SK-N-SH (cell line): Measurements from ENCODE around the gene CNTLN. TPM values are rescaled to one million over a fixed set of nuclear protein-coding genes. Genes with fewer than 3 reads are reported as not detected.

Experiments
- CTCF ChIA-PET: fragments of 300-600, 350-600 bp; formaldehyde crosslinking; extraction: SDS; loops from one replicate; lab custom pipeline; 2021; lab: Yijun Ruan, JAX
- POLR2A ChIA-PET: fragments of 350-600 bp; sonication (Branson Sonifier 250); formaldehyde crosslinking; extraction: SDS; loops from one replicate; lab custom pipeline; 2020; ENCODE audit warnings: antibody characterized with exemption, inconsistent platforms; lab: Yijun Ruan, JAX
- DNase-seq: peaks from one replicate; pipeline ENCODE4 v3.0.0; 2012
- H2AFZ ChIP-seq: fragments of 200-600 bp; sonication (generic); 2 replicates; pipeline ENCODE4 v1.8.1; 2016; ENCODE audit warnings: antibody characterized with exemption, mild to moderate bottlenecking, low read depth
- H3F3A ChIP-seq: fragments of 200-600 bp; sonication (generic); replicated peaks from 2 replicates; pipeline ENCODE3; 2016; ENCODE audit warnings: antibody characterized with exemption, mild to moderate bottlenecking; ENCODE audit not compliant: insufficient read depth
- H3K27ac ChIP-seq, 2 experiments: fragments of 200-500 bp in 1 of 2; fragments of 200-600 bp in 1 of 2; sonication (Bioruptor generic) in 1 of 2; sonication (generic), shearing (Covaris generic) in 1 of 2; 2 replicates each; pipeline versions ENCODE4 v1.5.1 to v1.6.1; 2014 to 2016; ENCODE audit warnings: low read depth in 2 of 2, inconsistent platforms in 1 of 2, low read length in 1 of 2, mild to moderate bottlenecking in 1 of 2, mixed read lengths in 1 of 2
- H3K27me3 ChIP-seq: fragments of 200-600 bp; sonication (generic), shearing (Covaris generic); 2 replicates; pipeline ENCODE4 v1.6.1; 2016; ENCODE audit warnings: mixed run types; ENCODE audit not compliant: insufficient read depth
- H3K36me3 ChIP-seq, 2 experiments: fragments of 200-500 bp in 1 of 2; fragments of 200-600 bp in 1 of 2; sonication (Bioruptor generic) in 1 of 2; sonication (generic) in 1 of 2; replicated peaks in 1 of 2; 2 replicates each; pipeline versions ENCODE3 to v1.5.1; 2014 to 2016; ENCODE audit warnings: low read length in 1 of 2, mild to moderate bottlenecking in 1 of 2; ENCODE audit not compliant: insufficient read depth in 2 of 2, control insufficient read depth in 1 of 2
- H3K4me1 ChIP-seq, 2 experiments: fragments of 200-500 bp in 1 of 2; fragments of 200-600 bp in 1 of 2; sonication (Bioruptor generic) in 1 of 2; sonication (generic), shearing (Covaris generic) in 1 of 2; 2 replicates each; pipeline versions ENCODE4 v1.5.1 to v1.6.1; 2014 to 2016; ENCODE audit warnings: low read depth in 1 of 2, low read length in 1 of 2, mixed run types in 1 of 2; ENCODE audit not compliant: insufficient read depth in 2 of 2, control insufficient read depth in 1 of 2
- H3K4me2 ChIP-seq: fragments of 200-600 bp; sonication (generic), shearing (Covaris generic); 2 replicates; pipeline ENCODE4 v1.6.1; 2017; ENCODE audit warnings: mixed run types
- H3K4me3 ChIP-seq, 2 experiments: fragments of 200-500 bp in 1 of 2; fragments of 200-600 bp in 1 of 2; sonication (Bioruptor generic) in 1 of 2; sonication (generic), shearing (Covaris generic) in 1 of 2; 2 replicates each; pipeline versions ENCODE4 v1.5.1 to v1.8.1; 2014 to 2016; ENCODE audit warnings: low read depth in 2 of 2, inconsistent platforms in 1 of 2, low read length in 1 of 2, mild to moderate bottlenecking in 1 of 2, mixed read lengths in 1 of 2, moderate library complexity in 1 of 2
- H3K79me2 ChIP-seq: fragments of 200-600 bp; sonication (generic); 2 replicates; pipeline ENCODE4 v1.8.1; 2017; ENCODE audit warnings: mild to moderate bottlenecking; ENCODE audit not compliant: insufficient read depth
- H3K9ac ChIP-seq: fragments of 200-600 bp; sonication (generic); 2 replicates; pipeline ENCODE4 v1.6.1; 2017; ENCODE audit warnings: mixed run types
- H3K9me2 ChIP-seq: fragments of 200-600 bp; sonication (generic); 2 replicates; pipeline ENCODE4 v1.6.1; 2017; ENCODE audit warnings: mixed run types
- H3K9me3 ChIP-seq: fragments of 200-600 bp; sonication (generic); 2 replicates; pipeline ENCODE4 v1.6.1; 2017; ENCODE audit warnings: mixed run types, mild to moderate bottlenecking, moderate library complexity
- H4K20me1 ChIP-seq: fragments of 200-600 bp; sonication (generic); 2 replicates; pipeline ENCODE4 v1.6.1; 2017; ENCODE audit warnings: mild to moderate bottlenecking, mixed run types; ENCODE audit not compliant: insufficient read depth
- ELF1 ChIP-seq: IDR thresholded peaks from 2 replicates; pipeline ENCODE4 v1.4.0; 2012
- EP300 ChIP-seq, 2 experiments: IDR thresholded peaks; 2 replicates each; pipeline versions ENCODE4 v1.4.0 to v1.6.1; 2012; ENCODE audit warnings: borderline replicate concordance in 1 of 2, low read depth in 1 of 2, low read length in 1 of 2
- FOXM1 ChIP-seq: IDR thresholded peaks from 2 replicates; pipeline ENCODE4 v1.4.0; 2012; ENCODE audit warnings: low read depth, mild to moderate bottlenecking
- GABPA ChIP-seq: IDR thresholded peaks from 2 replicates; pipeline ENCODE4 v1.4.0; 2012; ENCODE audit warnings: low read depth, mild to moderate bottlenecking
- JUND ChIP-seq: IDR thresholded peaks from 2 replicates; pipeline ENCODE4 v1.4.0; 2012
- MXI1 ChIP-seq: IDR thresholded peaks from 2 replicates; pipeline ENCODE4 v1.6.1; 2012; ENCODE audit warnings: mild to moderate bottlenecking, low read depth, low read length, improper control_type of control experiment
- NFIC ChIP-seq: IDR thresholded peaks from 2 replicates; pipeline ENCODE4 v1.4.0; 2012; ENCODE audit warnings: borderline replicate concordance
- RAD21 ChIP-seq: IDR thresholded peaks from 2 replicates; pipeline ENCODE4 v1.6.1; 2012; ENCODE audit warnings: mild to moderate bottlenecking, low read length
- RCOR1 ChIP-seq: fragments of 150-350 bp; IDR thresholded peaks from 2 replicates; pipeline ENCODE4 v1.6.1; 2017; ENCODE audit warnings: antibody characterized with exemption, low read length
- RFX5 ChIP-seq: IDR thresholded peaks from 2 replicates; pipeline ENCODE4 v1.6.1; 2012; ENCODE audit warnings: mild to moderate bottlenecking, improper control_type of control experiment, low read length
- SMC3 ChIP-seq: IDR thresholded peaks from 2 replicates; pipeline ENCODE4 v1.6.1; 2012; ENCODE audit warnings: low read depth, low read length, improper control_type of control experiment
- TAF1 ChIP-seq: IDR thresholded peaks from 2 replicates; pipeline ENCODE4 v1.6.1; 2012; ENCODE audit warnings: low read depth, mild to moderate bottlenecking, low read length, moderate library complexity, borderline replicate concordance
- TEAD4 ChIP-seq: IDR thresholded peaks from 2 replicates; pipeline ENCODE4 v1.4.0; 2012; ENCODE audit warnings: mild to moderate bottlenecking, borderline replicate concordance; ENCODE audit not compliant: insufficient read depth
- YY1 ChIP-seq: IDR thresholded peaks from 2 replicates; pipeline ENCODE4 v1.4.0; 2012; ENCODE audit warnings: low read depth, mild to moderate bottlenecking
- WGBS: methylation state at CpG from one replicate; pipeline ENCODE4 v1.1.6; 2017; ENCODE audit warnings: low lambda C conversion rate; 5-methylcytosine and 5-hydroxymethylcytosine counted together
- polyA plus RNA-seq, 3 experiments: library from polyadenylated mRNA; depleted of rRNA; stranded (reverse); fragments of >200 nt; gene quantifications; 2 replicates each; pipeline ENCODE4 v1.2.3, GENCODE V29; 2012
- TF ChIP-seq, protein P1 (sequence below): IDR thresholded peaks from 2 replicates; pipeline ENCODE4 v1.4.0; 2012; ENCODE audit warnings: low read depth, borderline replicate concordance
- TF ChIP-seq, protein P2 (sequence below): fragments of 150-350 bp; IDR thresholded peaks from 2 replicates; pipeline ENCODE4 v1.6.1; 2016; ENCODE audit warnings: mild to moderate bottlenecking, low read depth, low read length
- TF ChIP-seq, protein P3 (sequence below): IDR thresholded peaks from 2 replicates; pipeline ENCODE4 v1.6.1; 2012; ENCODE audit warnings: mild to moderate bottlenecking, low read depth, low read length, moderate library complexity
- TF ChIP-seq, protein P4 (sequence below): IDR thresholded peaks from 2 replicates; pipeline ENCODE4 v1.4.0; 2012; ENCODE audit warnings: low read depth
- TF ChIP-seq, protein P5 (sequence below): fragments of 200-600 bp; sonication (generic); IDR thresholded peaks from 2 replicates; pipeline ENCODE4 v1.6.1; 2017; ENCODE audit warnings: antibody characterized with exemption, mild to moderate bottlenecking, moderate library complexity

CNTLN gene
- polyA plus RNA-seq, 1 of the 3 experiments (the other 2 are of a cell fraction): 2.5 TPM

DNA sequence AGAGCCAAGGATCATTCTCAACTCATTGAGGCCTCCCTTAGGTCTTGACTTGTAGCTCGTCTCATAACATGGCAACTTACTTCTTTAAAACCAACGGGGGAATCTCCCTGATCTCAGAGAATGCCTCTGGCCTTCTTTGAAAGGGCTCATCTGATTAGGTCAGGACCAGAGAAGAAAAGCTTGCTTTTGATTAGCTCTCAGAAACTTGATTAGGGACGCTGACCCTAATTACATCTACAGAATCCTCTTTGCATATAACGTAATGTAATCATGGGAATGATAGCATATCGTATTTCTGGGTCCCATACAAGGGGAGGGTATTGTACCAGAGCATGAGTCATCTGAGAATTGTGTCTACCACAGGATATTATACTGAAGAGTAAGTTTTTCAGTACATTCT, 318.9 kb downstream of the CNTLN start:
- Histone ChIP-seq H3K4me2 (no peak overlapping the region), H3K4me3 (no peak overlapping the region), H3K4me1 (no peaks in the 10 kb centered on the region), H3K79me2 (no peaks in the 10 kb centered on the region), H4K20me1 (no peaks in the 10 kb centered on the region), H3K27ac (no peak overlapping the region), H3F3A (no peaks in the 10 kb centered on the region), H3K36me3 (peaks cover 6 to 8% of the 10 kb centered on the region in 2 experiments), H2AFZ (no peak overlapping the region), H3K9me2 (no peaks in the 10 kb centered on the region), H3K27me3 (no peaks in the 10 kb centered on the region), H3K9ac (no peak overlapping the region), H3K9me3 (no peaks in the 10 kb centered on the region)
- POLR2A ChIA-PET: no interaction called here
- TF ChIP-seq YY1: no peak
- TF ChIP-seq MXI1: no peak
- TF ChIP-seq, protein P1, sequence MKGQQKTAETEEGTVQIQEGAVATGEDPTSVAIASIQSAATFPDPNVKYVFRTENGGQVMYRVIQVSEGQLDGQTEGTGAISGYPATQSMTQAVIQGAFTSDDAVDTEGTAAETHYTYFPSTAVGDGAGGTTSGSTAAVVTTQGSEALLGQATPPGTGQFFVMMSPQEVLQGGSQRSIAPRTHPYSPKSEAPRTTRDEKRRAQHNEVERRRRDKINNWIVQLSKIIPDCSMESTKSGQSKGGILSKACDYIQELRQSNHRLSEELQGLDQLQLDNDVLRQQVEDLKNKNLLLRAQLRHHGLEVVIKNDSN: no peak
- TF ChIP-seq, protein P2, sequence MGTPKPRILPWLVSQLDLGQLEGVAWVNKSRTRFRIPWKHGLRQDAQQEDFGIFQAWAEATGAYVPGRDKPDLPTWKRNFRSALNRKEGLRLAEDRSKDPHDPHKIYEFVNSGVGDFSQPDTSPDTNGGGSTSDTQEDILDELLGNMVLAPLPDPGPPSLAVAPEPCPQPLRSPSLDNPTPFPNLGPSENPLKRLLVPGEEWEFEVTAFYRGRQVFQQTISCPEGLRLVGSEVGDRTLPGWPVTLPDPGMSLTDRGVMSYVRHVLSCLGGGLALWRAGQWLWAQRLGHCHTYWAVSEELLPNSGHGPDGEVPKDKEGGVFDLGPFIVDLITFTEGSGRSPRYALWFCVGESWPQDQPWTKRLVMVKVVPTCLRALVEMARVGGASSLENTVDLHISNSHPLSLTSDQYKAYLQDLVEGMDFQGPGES: no peak
- no peak for TF ChIP-seq TAF1
- TF ChIP-seq NFIC: no peak
- TF ChIP-seq GABPA: no peak
- CTCF ChIA-PET: no interaction called here
- DNase-seq: no peak
- WGBS: 63% methylated on average over 5 of the region's 5 CpGs

DNA sequence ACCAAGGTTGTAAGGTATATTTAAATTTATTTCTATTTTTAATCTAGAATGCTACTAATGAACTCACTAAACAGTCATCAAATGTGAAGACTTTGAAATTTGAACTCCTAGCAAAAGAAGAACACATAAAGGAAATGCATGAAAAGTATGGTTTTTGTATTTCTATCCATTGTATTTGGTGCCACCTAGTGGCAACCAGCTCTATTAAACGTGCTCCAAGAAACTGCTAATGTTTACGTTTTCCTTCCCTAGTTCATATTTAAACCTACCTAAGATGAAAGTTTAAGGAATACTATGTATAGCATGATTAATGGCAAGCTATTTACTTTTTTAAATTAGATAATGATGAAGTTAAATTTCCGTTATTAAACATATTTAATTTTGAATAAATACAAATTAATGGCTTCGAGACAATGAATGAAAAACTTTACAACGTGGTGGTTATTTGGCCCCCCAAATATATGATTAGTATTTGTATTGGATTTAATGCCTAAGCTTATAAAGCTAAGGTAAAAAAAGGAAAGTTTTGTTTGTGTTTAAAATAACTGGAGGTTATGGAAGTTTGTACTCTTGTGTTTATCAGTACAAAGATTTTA, 328.1 kb downstream of the CNTLN start:
- no peaks in the 10 kb centered on the region; a peak in 1 of 4 replicates for H3K4me1 ChIP-seq
- no peaks in the 10 kb centered on the region for H3K27me3 ChIP-seq
- peaks cover 15 to 16% of the 10 kb centered on the region in 2 experiments for H3K36me3 ChIP-seq
- peak; percentile 24 for DNase-seq
- ChIA-PET POLR2A (no interaction called here), CTCF (interaction anchor here (0.6 to 2.7 kb wide), 23 partner anchors 10 to 1590 kb away, joined by 3 to 23 read pairs (median 3); no protein-coding TSS in a partner anchor)
- H3K4me3 ChIP-seq: no peak overlapping the region; a peak in 1 of 4 replicates
- WGBS: 43% methylated on average over 5 of the region's 5 CpGs
- no peak overlapping the region for H3K27ac ChIP-seq
- H3K9ac ChIP-seq: no peak overlapping the region
- no peaks in the 10 kb centered on the region for H4K20me1 ChIP-seq
- H3K4me2 ChIP-seq: no peak overlapping the region
- H3K79me2 ChIP-seq: no peaks in the 10 kb centered on the region
- no peaks in the 10 kb centered on the region for H3K9me2 ChIP-seq
- H2AFZ ChIP-seq: no peak overlapping the region
- H3F3A ChIP-seq: no peaks in the 10 kb centered on the region
- H3K9me3 ChIP-seq: no peaks in the 10 kb centered on the region
- TF ChIP-seq, protein P3, sequence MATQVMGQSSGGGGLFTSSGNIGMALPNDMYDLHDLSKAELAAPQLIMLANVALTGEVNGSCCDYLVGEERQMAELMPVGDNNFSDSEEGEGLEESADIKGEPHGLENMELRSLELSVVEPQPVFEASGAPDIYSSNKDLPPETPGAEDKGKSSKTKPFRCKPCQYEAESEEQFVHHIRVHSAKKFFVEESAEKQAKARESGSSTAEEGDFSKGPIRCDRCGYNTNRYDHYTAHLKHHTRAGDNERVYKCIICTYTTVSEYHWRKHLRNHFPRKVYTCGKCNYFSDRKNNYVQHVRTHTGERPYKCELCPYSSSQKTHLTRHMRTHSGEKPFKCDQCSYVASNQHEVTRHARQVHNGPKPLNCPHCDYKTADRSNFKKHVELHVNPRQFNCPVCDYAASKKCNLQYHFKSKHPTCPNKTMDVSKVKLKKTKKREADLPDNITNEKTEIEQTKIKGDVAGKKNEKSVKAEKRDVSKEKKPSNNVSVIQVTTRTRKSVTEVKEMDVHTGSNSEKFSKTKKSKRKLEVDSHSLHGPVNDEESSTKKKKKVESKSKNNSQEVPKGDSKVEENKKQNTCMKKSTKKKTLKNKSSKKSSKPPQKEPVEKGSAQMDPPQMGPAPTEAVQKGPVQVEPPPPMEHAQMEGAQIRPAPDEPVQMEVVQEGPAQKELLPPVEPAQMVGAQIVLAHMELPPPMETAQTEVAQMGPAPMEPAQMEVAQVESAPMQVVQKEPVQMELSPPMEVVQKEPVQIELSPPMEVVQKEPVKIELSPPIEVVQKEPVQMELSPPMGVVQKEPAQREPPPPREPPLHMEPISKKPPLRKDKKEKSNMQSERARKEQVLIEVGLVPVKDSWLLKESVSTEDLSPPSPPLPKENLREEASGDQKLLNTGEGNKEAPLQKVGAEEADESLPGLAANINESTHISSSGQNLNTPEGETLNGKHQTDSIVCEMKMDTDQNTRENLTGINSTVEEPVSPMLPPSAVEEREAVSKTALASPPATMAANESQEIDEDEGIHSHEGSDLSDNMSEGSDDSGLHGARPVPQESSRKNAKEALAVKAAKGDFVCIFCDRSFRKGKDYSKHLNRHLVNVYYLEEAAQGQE: no peak
- TF ChIP-seq, protein P1: no peak
- TF ChIP-seq, protein P4, sequence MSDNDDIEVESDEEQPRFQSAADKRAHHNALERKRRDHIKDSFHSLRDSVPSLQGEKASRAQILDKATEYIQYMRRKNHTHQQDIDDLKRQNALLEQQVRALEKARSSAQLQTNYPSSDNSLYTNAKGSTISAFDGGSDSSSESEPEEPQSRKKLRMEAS: no peak
- TF ChIP-seq EP300 (IDR thresholded peaks at IDR 0.05; ENCODE audit: borderline replicate concordance in 1 of 2, low read depth in 1 of 2, low read length in 1 of 2) (no peak), FOXM1 (no peak), YY1 (no peak), SMC3 (peak; percentile 80), RCOR1 (no peak), GABPA (no peak), JUND (no peak), RAD21 (peak; percentile 93), ELF1 (no peak), TEAD4 (no peak), RFX5 (no peak)
- TF ChIP-seq, protein P5, sequence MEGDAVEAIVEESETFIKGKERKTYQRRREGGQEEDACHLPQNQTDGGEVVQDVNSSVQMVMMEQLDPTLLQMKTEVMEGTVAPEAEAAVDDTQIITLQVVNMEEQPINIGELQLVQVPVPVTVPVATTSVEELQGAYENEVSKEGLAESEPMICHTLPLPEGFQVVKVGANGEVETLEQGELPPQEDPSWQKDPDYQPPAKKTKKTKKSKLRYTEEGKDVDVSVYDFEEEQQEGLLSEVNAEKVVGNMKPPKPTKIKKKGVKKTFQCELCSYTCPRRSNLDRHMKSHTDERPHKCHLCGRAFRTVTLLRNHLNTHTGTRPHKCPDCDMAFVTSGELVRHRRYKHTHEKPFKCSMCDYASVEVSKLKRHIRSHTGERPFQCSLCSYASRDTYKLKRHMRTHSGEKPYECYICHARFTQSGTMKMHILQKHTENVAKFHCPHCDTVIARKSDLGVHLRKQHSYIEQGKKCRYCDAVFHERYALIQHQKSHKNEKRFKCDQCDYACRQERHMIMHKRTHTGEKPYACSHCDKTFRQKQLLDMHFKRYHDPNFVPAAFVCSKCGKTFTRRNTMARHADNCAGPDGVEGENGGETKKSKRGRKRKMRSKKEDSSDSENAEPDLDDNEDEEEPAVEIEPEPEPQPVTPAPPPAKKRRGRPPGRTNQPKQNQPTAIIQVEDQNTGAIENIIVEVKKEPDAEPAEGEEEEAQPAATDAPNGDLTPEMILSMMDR: peak; percentile 88
